Activated naive CD8-positive, alpha-beta T cell treated with anti-CD3 and anti-CD28 coated beads for 36 hours (primary cell): ENCODE data around the gene HSPG2. TPM values are rescaled to one million over a fixed set of nuclear protein-coding genes. Genes with fewer than 3 reads are reported as not detected.
"Not testable (repeated sequence)": the region's sequence is repeated elsewhere in the genome, so short reads cannot be mapped to it uniquely, and the experiment has no call there.

ENCODE experiments used
- DNase-seq: peaks from one replicate; pipeline ENCODE4 v3.0.0; 2021
- H3K27ac Mint-ChIP-seq: one replicate; pipeline ENCODE4 v1.8.0; 2022; ENCODE audit warnings: mild to moderate bottlenecking, moderate library complexity, mixed read lengths
- H3K27me3 Mint-ChIP-seq: one replicate; pipeline ENCODE4 v1.8.0; 2022; ENCODE audit warnings: mild to moderate bottlenecking, mixed read lengths
- H3K36me3 Mint-ChIP-seq: one replicate; pipeline ENCODE4 v1.8.0; 2021; ENCODE audit warnings: mild to moderate bottlenecking, mixed read lengths
- H3K4me1 Mint-ChIP-seq: one replicate; pipeline ENCODE4 v1.8.0; 2021; ENCODE audit warnings: mixed read lengths
- H3K4me3 Mint-ChIP-seq: one replicate; pipeline ENCODE4 v1.8.0; 2022; ENCODE audit warnings: mild to moderate bottlenecking, moderate library complexity, mixed read lengths
- H3K9me3 Mint-ChIP-seq: one replicate; pipeline ENCODE4 v1.8.0; 2022; ENCODE audit warnings: mixed read lengths
- total RNA-seq, 2 experiments: library from RNA; stranded (reverse); gene quantifications; one replicate each; pipeline ENCODE4 v1.2.3, GENCODE V29; 2021

Gene HSPG2
- total RNA-seq, 2 experiments from 2014 or later = 11.0 to 11.6 TPM

- Mint-ChIP-seq H3K36me3 (peaks cover 20% of the 10 kb centered on the region), H3K4me1 (peaks cover 46% of the 10 kb centered on the region)
- not testable (repeated sequence) for DNase-seq, H3K9me3 Mint-ChIP-seq, H3K4me3 Mint-ChIP-seq, H3K27ac Mint-ChIP-seq, H3K27me3 Mint-ChIP-seq
These were observed 160.2 kb downstream of the HSPG2 start for GRCh38 chr1:21776925-21777324.

DNA sequence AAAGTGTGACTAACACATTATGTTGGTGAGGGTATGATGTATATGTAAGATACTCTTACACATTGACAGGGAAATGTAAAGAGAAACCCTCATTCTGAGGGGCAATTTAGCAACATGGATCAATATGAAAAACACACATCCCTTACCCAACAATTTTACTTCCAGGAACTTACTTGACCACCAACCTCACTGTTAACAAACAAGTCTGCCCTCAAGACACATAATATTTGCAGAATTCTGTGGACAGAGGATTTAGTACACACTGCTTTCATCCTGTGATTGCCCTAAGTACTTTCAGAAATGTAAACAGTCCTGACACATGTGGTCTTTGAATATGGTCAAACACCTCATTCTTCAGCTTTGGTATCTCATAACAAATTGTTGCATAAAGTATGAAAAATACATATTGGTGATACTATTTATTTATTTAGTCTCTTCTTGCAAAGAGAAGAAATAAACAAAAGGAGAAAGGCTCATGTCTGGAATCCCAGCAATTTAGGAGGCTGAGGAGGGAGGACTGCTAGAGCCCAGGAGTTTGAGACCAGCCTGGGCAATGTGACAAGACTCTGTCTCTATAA lies 161.0 kb downstream of the HSPG2 start:
- Mint-ChIP-seq H3K27me3 (no peaks in the 10 kb centered on the region), H3K4me3 (no peak overlapping the region), H3K27ac (peak overlapping the region; percentile 13), H3K9me3 (peaks cover 6% of the 10 kb centered on the region), H3K36me3 (peaks cover 20% of the 10 kb centered on the region), H3K4me1 (peaks cover 41% of the 10 kb centered on the region)
- no peak for DNase-seq

- peak overlapping the region; percentile 13 for H3K27ac Mint-ChIP-seq
- peaks cover 41% of the 10 kb centered on the region for H3K4me1 Mint-ChIP-seq
- H3K4me3 Mint-ChIP-seq = no peak overlapping the region
- H3K36me3 Mint-ChIP-seq = peaks cover 20% of the 10 kb centered on the region
- peaks cover 6% of the 10 kb centered on the region for H3K9me3 Mint-ChIP-seq
- no peak for DNase-seq
- no peaks in the 10 kb centered on the region for H3K27me3 Mint-ChIP-seq
These were observed 161.6 kb downstream of the HSPG2 start for GRCh38 chr1:21775550-21775914.

DNA sequence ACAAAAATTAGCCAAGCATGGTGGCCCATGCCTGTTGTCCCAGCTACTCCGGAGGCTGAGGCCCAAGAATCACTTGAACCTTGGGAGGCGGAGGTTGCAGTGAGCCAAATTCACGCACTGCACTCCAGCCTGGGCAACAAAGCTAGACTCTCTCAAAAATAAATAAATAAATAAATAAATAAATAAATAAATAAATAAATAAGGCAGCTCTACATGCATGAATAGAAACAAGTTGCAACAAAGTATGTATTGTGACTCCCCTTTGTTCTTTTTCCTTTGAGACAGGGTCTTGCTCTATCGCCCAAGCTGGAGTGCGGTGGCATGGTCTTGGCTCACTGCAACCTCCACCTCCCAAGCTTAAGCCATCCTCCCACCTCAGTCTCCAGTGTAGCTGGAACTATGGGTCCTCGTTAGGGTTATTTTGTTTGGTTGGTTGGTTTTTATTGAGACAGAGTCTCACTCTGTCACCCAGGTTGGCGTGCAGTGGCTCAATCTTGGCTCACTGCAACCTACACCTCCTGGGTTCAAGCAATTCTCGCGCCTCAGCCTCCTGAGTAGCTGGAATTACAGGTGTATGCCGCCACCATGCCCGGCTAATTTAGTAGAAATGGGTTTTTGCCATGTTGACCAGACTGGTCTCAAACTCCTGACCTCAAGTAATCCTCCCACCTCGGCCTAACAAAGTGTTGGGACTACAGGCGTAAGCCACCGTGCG lies 162.1 kb downstream of the HSPG2 start:
- H3K4me1 Mint-ChIP-seq = peaks cover 39% of the 10 kb centered on the region
- DNase-seq = no peak
- H3K4me3 Mint-ChIP-seq = no peak overlapping the region
- H3K9me3 Mint-ChIP-seq = peaks cover 6% of the 10 kb centered on the region
- peaks cover 23% of the 10 kb centered on the region for H3K36me3 Mint-ChIP-seq
- no peak overlapping the region for H3K27ac Mint-ChIP-seq
- H3K27me3 Mint-ChIP-seq = no peaks in the 10 kb centered on the region

GRCh38 chr1:21773585-21773984 lies 163.5 kb downstream of the HSPG2 start:
- Mint-ChIP-seq H3K27me3 (no peaks in the 10 kb centered on the region), H3K4me3 (no peak overlapping the region), H3K27ac (peak overlapping the region; percentile 65), H3K9me3 (peaks cover 6% of the 10 kb centered on the region), H3K4me1 (peaks cover 41% of the 10 kb centered on the region), H3K36me3 (peaks cover 27% of the 10 kb centered on the region)
- no peak for DNase-seq

Other genes with a start within 250 kb of the HSPG2 start
- gene USP48, start 154.2 kb downstream of the HSPG2 start, total RNA-seq = 10 to 100 TPM; 45.8 to 50.5 TPM
- gene LDLRAD2, start 125.0 kb downstream of the HSPG2 start, total RNA-seq = under 1 TPM; 0.19 to 0.22 TPM
- gene CELA3B, start 39.7 kb upstream of the HSPG2 start, total RNA-seq = not detected
- gene CELA3A, start 64.3 kb upstream of the HSPG2 start, total RNA-seq = not detected
- 100 to 1,000 TPM; 301 to 302 TPM for gene CDC42, start 115.4 kb upstream of the HSPG2 start, total RNA-seq
- not detected for gene WNT4, start 205.8 kb upstream of the HSPG2 start, total RNA-seq